GM21723 (cell line): Measurements from ENCODE around the gene F2RL3.

ENCODE experiments used
- ATAC-seq: cut with Tn5 transposase; IDR thresholded peaks from one replicate; pipeline ENCODE4 v1.9.1; 2021; ENCODE audit warnings: mild to moderate bottlenecking, moderate library complexity; ENCODE audit not compliant: unreplicated experiment

F2RL3 gene

GRCh38 chr19:16888629-16889365 lies at the start of gene F2RL3:
F2RL3 (plus strand) TSS chr19:16888999; CDS start chr19:16889190, 191 bp downstream.
- ATAC-seq, result no peak

- ATAC-seq, result no peak
Measured at GRCh38 chr19:16841391-16841926, 47.3 kb upstream of the F2RL3 start.

GRCh38 chr19:16846901-16847300 lies 41.9 kb upstream of the F2RL3 start:
- ATAC-seq, result no peak

- ATAC-seq, result no peak
Measured at GRCh38 chr19:16847430-16847829, 41.4 kb upstream of the F2RL3 start.

- no peak for ATAC-seq
Measured at GRCh38 chr19:16849168-16849567, 39.6 kb upstream of the F2RL3 start.

- no peak for ATAC-seq
Measured at GRCh38 chr19:16850133-16850532, 38.7 kb upstream of the F2RL3 start.

- no peak for ATAC-seq
Measured at GRCh38 chr19:16851031-16851712, 37.6 kb upstream of the F2RL3 start.

- ATAC-seq, result no peak
Measured at GRCh38 chr19:16853066-16853465, 35.7 kb upstream of the F2RL3 start.

- no peak for ATAC-seq
Measured at GRCh38 chr19:16856091-16856490, 32.7 kb upstream of the F2RL3 start.

- ATAC-seq, result no peak
Measured at GRCh38 chr19:16859626-16860025, 29.2 kb upstream of the F2RL3 start.

GRCh38 chr19:16860118-16860517 lies 28.7 kb upstream of the F2RL3 start:
- no peak for ATAC-seq

GRCh38 chr19:16861011-16861410 lies 27.8 kb upstream of the F2RL3 start:
- no peak for ATAC-seq

GRCh38 chr19:16861834-16862233 lies 27.0 kb upstream of the F2RL3 start:
- no peak for ATAC-seq

- no peak for ATAC-seq
Measured at GRCh38 chr19:16862826-16863415, 25.9 kb upstream of the F2RL3 start.

GRCh38 chr19:16867211-16867610 lies 21.6 kb upstream of the F2RL3 start:
- ATAC-seq, result no peak

- no peak for ATAC-seq
Measured at GRCh38 chr19:16868423-16869130, 20.2 kb upstream of the F2RL3 start.

GRCh38 chr19:16869331-16869972 lies 19.3 kb upstream of the F2RL3 start:
- ATAC-seq, result no peak

- no peak for ATAC-seq
Measured at GRCh38 chr19:16871871-16872270, 16.9 kb upstream of the F2RL3 start.

GRCh38 chr19:16872728-16873127 lies 16.1 kb upstream of the F2RL3 start:
- ATAC-seq, result no peak

GRCh38 chr19:16873594-16873993 lies 15.2 kb upstream of the F2RL3 start:
- no peak for ATAC-seq
